ENCODE measurements around the gene KRTAP2-2.
"Not testable (repeated sequence)": the region's sequence is repeated elsewhere in the genome, so short reads cannot be mapped to it uniquely, and the experiment has no call there.

DNA sequence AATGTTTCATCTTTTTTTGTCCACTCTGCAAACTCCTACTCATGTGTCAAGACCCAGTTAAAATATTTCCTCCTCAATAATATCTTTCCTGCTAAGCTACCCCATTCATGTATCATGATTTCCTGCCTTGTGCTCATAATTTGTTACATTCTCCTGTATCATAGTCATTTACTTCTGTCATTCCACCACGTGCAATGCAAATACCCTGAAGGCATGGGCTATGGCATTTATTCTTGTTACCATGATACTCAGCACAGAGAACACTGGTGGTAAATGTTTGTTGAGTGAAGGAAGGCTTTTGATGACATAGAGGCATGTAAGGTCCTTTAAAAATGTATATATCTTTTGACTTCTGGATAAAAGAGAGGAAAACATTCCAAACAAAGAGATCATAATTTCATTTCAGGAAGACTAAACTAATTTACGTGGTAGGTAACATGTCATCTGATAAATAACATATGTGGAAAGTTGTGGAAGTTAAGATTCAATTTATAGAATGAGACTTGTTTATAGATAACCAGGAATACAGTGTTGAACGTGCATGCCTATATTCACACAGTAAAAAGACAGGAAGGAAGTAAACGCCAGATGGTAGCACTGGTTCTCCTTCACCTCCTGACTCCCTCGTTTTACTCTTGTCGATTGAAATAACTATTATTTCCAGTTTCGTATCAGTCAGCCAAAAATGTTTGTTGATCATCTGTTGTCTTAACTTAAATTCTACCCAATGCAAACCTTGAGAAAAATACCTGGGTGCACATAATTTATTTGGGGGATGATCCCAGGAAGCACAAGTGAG is 44.9 kb upstream of the KRTAP2-2 start:
- TF ChIP-seq, protein P1, sequence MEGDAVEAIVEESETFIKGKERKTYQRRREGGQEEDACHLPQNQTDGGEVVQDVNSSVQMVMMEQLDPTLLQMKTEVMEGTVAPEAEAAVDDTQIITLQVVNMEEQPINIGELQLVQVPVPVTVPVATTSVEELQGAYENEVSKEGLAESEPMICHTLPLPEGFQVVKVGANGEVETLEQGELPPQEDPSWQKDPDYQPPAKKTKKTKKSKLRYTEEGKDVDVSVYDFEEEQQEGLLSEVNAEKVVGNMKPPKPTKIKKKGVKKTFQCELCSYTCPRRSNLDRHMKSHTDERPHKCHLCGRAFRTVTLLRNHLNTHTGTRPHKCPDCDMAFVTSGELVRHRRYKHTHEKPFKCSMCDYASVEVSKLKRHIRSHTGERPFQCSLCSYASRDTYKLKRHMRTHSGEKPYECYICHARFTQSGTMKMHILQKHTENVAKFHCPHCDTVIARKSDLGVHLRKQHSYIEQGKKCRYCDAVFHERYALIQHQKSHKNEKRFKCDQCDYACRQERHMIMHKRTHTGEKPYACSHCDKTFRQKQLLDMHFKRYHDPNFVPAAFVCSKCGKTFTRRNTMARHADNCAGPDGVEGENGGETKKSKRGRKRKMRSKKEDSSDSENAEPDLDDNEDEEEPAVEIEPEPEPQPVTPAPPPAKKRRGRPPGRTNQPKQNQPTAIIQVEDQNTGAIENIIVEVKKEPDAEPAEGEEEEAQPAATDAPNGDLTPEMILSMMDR (IDR thresholded peaks at IDR 0.05): not testable (repeated sequence)
- not testable (repeated sequence) for TF ChIP-seq NFIC (IDR thresholded peaks at IDR 0.05; ENCODE audit: borderline replicate concordance)
